ENCODE results near the gene CLEC14A. TPM values are rescaled to one million over a fixed set of nuclear protein-coding genes. Genes with fewer than 3 reads are reported as not detected.

Gene CLEC14A
- total and polyA plus RNA-seq, 7 donors, result 0.60 to 18.3 (median 12.2) TPM

DNA sequence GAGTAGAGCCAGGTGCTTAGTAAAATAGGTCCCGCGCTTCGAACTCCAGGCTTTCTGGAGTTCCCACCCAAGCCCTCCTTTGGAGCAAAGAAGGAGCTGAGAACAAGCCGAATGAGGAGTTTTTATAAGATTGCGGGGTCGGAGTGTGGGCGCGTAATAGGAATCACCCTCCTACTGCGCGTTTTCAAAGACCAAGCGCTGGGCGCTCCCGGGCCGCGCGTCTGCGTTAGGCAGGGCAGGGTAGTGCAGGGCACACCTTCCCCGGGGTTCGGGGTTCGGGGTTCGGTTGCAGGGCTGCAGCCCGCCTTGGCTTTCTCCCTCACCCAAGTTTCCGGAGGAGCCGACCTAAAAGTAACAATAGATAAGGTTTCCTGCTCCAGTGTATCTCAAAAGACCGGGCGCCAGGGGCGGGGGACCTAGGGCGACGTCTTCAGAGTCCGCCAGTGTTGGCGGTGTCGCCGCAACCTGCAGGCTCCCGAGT is 44.6 kb downstream of the CLEC14A start:
- Histone ChIP-seq H3K27ac (no peak overlapping the region), H3K9me3 (peaks cover 0 to under 1% (median 0%) of the 10 kb centered on the region in 4 donors), H3K36me3 (no peaks in the 10 kb centered on the region), H3K4me1 (peaks cover 0 to 30% (median 16%) of the 10 kb centered on the region in 4 donors), H3K27me3 (peaks cover 8 to 65% (median 42%) of the 10 kb centered on the region in 3 donors), H3K4me3 (peak overlapping the region in 3 of 4 donors; percentile 14 to 32 (median 18))
- WGBS, 2 donors, result 22 to 71% methylated on average over 34 of the region's 34 CpGs
- no peak for TF ChIP-seq POLR2AphosphoS5 (IDR thresholded peaks at IDR 0.05)
- no peak for TF ChIP-seq EP300 (IDR thresholded peaks at IDR 0.05)
- TF ChIP-seq POLR2A (IDR thresholded peaks at IDR 0.05), result no peak
- TF ChIP-seq, protein P1, sequence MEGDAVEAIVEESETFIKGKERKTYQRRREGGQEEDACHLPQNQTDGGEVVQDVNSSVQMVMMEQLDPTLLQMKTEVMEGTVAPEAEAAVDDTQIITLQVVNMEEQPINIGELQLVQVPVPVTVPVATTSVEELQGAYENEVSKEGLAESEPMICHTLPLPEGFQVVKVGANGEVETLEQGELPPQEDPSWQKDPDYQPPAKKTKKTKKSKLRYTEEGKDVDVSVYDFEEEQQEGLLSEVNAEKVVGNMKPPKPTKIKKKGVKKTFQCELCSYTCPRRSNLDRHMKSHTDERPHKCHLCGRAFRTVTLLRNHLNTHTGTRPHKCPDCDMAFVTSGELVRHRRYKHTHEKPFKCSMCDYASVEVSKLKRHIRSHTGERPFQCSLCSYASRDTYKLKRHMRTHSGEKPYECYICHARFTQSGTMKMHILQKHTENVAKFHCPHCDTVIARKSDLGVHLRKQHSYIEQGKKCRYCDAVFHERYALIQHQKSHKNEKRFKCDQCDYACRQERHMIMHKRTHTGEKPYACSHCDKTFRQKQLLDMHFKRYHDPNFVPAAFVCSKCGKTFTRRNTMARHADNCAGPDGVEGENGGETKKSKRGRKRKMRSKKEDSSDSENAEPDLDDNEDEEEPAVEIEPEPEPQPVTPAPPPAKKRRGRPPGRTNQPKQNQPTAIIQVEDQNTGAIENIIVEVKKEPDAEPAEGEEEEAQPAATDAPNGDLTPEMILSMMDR (IDR thresholded peaks at IDR 0.05), result no peak
- intact Hi-C loops (cut with DNase I), result no loop called here
- no peak for DNase-seq

DNA sequence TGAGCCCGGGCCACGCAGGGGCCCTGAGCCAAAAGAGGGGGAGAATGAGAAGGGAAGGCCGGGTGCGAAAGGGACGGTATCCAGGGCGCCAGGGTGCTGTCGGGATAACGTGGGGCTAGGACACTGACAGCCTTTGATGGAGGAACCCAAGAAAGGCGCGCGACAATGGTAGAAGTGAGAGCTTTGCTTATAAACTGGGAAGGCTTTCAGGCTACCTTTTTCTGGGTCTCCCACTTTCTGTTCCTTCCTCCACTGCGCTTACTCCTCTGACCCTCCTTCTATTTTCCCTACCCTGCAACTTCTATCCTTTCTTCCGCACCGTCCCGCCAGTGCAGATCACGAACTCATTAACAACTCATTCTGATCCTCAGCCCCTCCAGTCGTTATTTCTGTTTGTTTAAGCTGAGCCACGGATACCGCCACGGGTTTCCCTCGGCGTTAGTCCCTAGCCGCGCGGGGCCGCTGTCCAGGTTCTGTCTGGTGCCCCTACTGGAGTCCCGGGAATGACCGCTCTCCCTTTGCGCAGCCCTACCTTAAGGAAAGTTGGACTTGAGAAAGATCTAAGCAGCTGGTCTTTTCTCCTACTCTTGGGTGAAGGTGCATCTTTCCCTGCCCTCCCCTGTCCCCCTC is 45.2 kb downstream of the CLEC14A start:
- no peak for DNase-seq
- 11 to 69% methylated on average over 29 of the region's 29 CpGs for WGBS, 2 donors
- peaks cover 8 to 69% (median 42%) of the 10 kb centered on the region in 3 donors for H3K27me3 ChIP-seq
- intact Hi-C loops (cut with DNase I), result no loop called here
- TF ChIP-seq POLR2AphosphoS5 (IDR thresholded peaks at IDR 0.05) (no peak), POLR2A (IDR thresholded peaks at IDR 0.05) (no peak), EP300 (IDR thresholded peaks at IDR 0.05) (no peak)
- TF ChIP-seq, protein P1 (IDR thresholded peaks at IDR 0.05), result no peak
- H3K9me3 ChIP-seq, result peaks cover 2 to 4% (median 3%) of the 10 kb centered on the region in 4 donors
- peaks cover 0 to 30% (median 16%) of the 10 kb centered on the region in 4 donors for H3K4me1 ChIP-seq
- H3K36me3 ChIP-seq, result no peaks in the 10 kb centered on the region
- no peak overlapping the region for H3K27ac ChIP-seq
- peak overlapping the region in 3 of 4 donors; percentile 18 to 32 (median 25) for H3K4me3 ChIP-seq

DNA sequence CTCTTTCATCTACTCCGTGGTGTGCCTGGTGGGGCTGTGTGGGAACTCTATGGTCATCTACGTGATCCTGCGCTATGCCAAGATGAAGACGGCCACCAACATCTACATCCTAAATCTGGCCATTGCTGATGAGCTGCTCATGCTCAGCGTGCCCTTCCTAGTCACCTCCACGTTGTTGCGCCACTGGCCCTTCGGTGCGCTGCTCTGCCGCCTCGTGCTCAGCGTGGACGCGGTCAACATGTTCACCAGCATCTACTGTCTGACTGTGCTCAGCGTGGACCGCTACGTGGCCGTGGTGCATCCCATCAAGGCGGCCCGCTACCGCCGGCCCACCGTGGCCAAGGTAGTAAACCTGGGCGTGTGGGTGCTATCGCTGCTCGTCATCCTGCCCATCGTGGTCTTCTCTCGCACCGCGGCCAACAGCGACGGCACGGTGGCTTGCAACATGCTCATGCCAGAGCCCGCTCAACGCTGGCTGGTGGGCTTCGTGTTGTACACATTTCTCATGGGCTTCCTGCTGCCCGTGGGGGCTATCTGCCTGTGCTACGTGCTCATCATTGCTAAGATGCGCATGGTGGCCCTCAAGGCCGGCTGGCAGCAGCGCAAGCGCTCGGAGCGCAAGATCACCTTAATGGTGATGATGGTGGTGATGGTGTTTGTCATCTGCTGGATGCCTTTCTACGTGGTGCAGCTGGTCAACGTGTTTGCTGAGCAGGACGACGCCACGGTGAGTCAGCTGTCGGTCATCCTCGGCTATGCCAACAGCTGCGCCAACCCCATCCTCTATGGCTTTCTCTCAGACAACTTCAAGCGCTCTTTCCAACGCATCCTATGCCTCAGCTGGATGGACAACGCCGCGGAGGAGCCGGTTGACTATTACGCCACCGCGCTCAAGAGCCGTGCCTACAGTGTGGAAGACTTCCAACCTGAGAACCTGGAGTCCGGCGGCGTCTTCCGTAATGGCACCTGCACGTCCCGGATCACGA is 46.0 kb downstream of the CLEC14A start:
- intact Hi-C loops (cut with DNase I), result no loop called here
- H3K27ac ChIP-seq, result no peak overlapping the region
- peaks cover 2 to 4% (median 3%) of the 10 kb centered on the region in 4 donors for H3K9me3 ChIP-seq
- H3K36me3 ChIP-seq, result no peaks in the 10 kb centered on the region
- WGBS, 2 donors, result 21 to 69% methylated on average over 69 of the region's 69 CpGs
- peak overlapping the region in 3 of 4 donors; percentile 25 to 32 (median 26) for H3K4me3 ChIP-seq
- H3K27me3 ChIP-seq, result peaks cover 8 to 69% (median 42%) of the 10 kb centered on the region in 3 donors
- H3K4me1 ChIP-seq, result peaks cover 0 to 30% (median 16%) of the 10 kb centered on the region in 4 donors
- peak; percentile 57 for DNase-seq
- TF ChIP-seq POLR2AphosphoS5 (IDR thresholded peaks at IDR 0.05) (no peak), EP300 (IDR thresholded peaks at IDR 0.05) (no peak), POLR2A (IDR thresholded peaks at IDR 0.05) (no peak)
- TF ChIP-seq, protein P1 (IDR thresholded peaks at IDR 0.05), result no peak

DNA sequence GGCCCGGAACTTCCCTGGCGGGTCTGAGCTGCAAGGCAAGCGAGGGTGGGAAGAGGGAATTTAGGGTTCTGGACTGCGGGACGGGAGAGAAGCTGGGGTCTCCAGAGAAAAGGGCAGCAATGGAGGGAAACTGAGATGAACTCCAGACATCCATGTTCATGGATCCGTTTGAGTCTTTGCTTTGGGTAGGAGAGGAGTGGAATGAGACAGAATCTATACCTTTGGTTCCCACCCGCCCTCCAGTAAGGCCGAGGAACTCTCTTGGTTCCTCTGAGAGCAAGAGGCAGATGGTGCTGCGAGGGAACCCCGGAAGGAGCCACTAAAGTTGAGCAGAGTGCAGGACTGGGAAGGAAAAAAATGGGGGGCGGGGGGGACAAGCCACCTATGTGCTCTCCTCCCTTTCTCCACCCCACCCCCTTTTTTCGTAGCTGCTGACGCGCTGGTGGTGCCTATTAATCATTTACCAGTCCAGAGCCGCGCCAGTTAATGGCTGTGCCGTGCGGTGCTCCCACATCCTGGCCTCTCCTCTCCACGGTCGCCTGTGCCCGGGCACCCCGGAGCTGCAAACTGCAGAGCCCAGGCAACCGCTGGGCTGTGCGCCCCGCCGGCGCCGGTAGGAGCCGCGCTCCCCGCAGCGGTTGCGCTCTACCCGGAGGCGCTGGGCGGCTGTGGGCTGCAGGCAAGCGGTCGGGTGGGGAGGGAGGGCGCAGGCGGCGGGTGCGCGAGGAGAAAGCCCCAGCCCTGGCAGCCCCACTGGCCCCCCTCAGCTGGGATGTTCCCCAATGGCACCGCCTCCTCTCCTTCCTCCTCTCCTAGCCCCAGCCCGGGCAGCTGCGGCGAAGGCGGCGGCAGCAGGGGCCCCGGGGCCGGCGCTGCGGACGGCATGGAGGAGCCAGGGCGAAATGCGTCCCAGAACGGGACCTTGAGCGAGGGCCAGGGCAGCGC is 47.0 kb downstream of the CLEC14A start:
- no peak for TF ChIP-seq EP300 (IDR thresholded peaks at IDR 0.05)
- TF ChIP-seq, protein P1 (IDR thresholded peaks at IDR 0.05), result no peak
- peak in 1 of 2 donors; percentile 16 for TF ChIP-seq POLR2A (IDR thresholded peaks at IDR 0.05)
- no peak for TF ChIP-seq POLR2AphosphoS5 (IDR thresholded peaks at IDR 0.05)
- no peak overlapping the region for H3K27ac ChIP-seq
- DNase-seq, result no peak
- peaks cover 8 to 69% (median 42%) of the 10 kb centered on the region in 3 donors for H3K27me3 ChIP-seq
- H3K36me3 ChIP-seq, result no peaks in the 10 kb centered on the region
- intact Hi-C loops (cut with DNase I), result no loop called here
- peaks cover 0 to 30% (median 16%) of the 10 kb centered on the region in 4 donors for H3K4me1 ChIP-seq
- peak overlapping the region in 3 of 4 donors; percentile 23 to 32 (median 26) for H3K4me3 ChIP-seq
- 2 to 3% methylated on average over 59 of the region's 59 CpGs for WGBS, 2 donors
- H3K9me3 ChIP-seq, result peaks cover 2 to 4% (median 3%) of the 10 kb centered on the region in 4 donors

Measured in sigmoid colon (tissue), 7 donors.